Skeletal muscle tissue (tissue), 4 donors: Measurements from ENCODE around the gene TTC38. TPM values are rescaled to one million over a fixed set of nuclear protein-coding genes. Genes with fewer than 3 reads are reported as not detected.

Experiments
- H3K27ac ChIP-seq: one replicate; pipeline ENCODE4 v1.7.0; 2013; ENCODE audit warnings: mild to moderate bottlenecking, low read depth, low read length, inconsistent platforms
- H3K27me3 ChIP-seq, 3 donors: one replicate each; pipeline ENCODE4 v1.7.0; 2013; ENCODE audit warnings: low read length in 3 of 3; ENCODE audit not compliant: control insufficient read depth in 3 of 3, insufficient read depth in 3 of 3
- H3K36me3 ChIP-seq, 3 donors: one replicate each; pipeline ENCODE4 v1.7.0; 2013; ENCODE audit warnings: low read length in 3 of 3; ENCODE audit not compliant: control insufficient read depth in 3 of 3, insufficient read depth in 3 of 3
- H3K4me1 ChIP-seq, 3 donors: one replicate each; pipeline ENCODE4 v1.7.0; 2013; ENCODE audit warnings: low read length in 3 of 3, mild to moderate bottlenecking in 3 of 3; ENCODE audit not compliant: control insufficient read depth in 3 of 3, insufficient read depth in 3 of 3
- H3K4me3 ChIP-seq, 3 donors: one replicate each; pipeline ENCODE4 v1.7.0; 2013; ENCODE audit warnings: low read length in 3 of 3
- H3K9ac ChIP-seq, 3 donors: one replicate each; pipeline ENCODE4 v1.7.0; 2013; ENCODE audit warnings: low read length in 3 of 3, mild to moderate bottlenecking in 3 of 3, moderate library complexity in 2 of 3, low read depth in 1 of 3
- H3K9me3 ChIP-seq, 3 donors: one replicate each; pipeline ENCODE4 v1.7.0; 2013; ENCODE audit warnings: low read length in 3 of 3; ENCODE audit not compliant: control insufficient read depth in 3 of 3
- total RNA-seq: library from RNA; depleted of rRNA; stranded (reverse); fragments of >200 nt; gene quantifications from one replicate; pipeline ENCODE4 v1.2.3, GENCODE V29; 2014
- donor health status: Osteomylitis.

TTC38 gene
- total RNA-seq, 1 donor from 2014 or later, result 18.3 TPM

GRCh38 chr22:46292173-46292572, 24.4 kb downstream of the TTC38 start:
- Histone ChIP-seq H3K27ac (peak overlapping the region; percentile 34), H3K36me3 (peaks cover 28 to 31% (median 30%) of the 10 kb centered on the region in 3 donors), H3K9me3 (no peaks in the 10 kb centered on the region), H3K4me3 (no peak overlapping the region), H3K27me3 (no peaks in the 10 kb centered on the region), H3K4me1 (peaks cover 18 to 55% (median 42%) of the 10 kb centered on the region in 3 donors), H3K9ac (no peak overlapping the region)

GRCh38 chr22:46292732-46293131, 24.9 kb downstream of the TTC38 start:
- Histone ChIP-seq H3K9ac (no peak overlapping the region), H3K27ac (peak overlapping the region; percentile 34), H3K4me3 (no peak overlapping the region), H3K9me3 (no peaks in the 10 kb centered on the region), H3K36me3 (peaks cover 26 to 28% (median 26%) of the 10 kb centered on the region in 3 donors), H3K27me3 (no peaks in the 10 kb centered on the region), H3K4me1 (peaks cover 22 to 52% (median 45%) of the 10 kb centered on the region in 3 donors)

GRCh38 chr22:46293577-46294260, 25.9 kb downstream of the TTC38 start:
- Histone ChIP-seq H3K27me3 (no peaks in the 10 kb centered on the region), H3K4me3 (no peak overlapping the region), H3K27ac (peak overlapping the region; percentile 34), H3K9ac (no peak overlapping the region), H3K4me1 (peaks cover 22 to 49% (median 45%) of the 10 kb centered on the region in 3 donors), H3K36me3 (peaks cover 22 to 26% (median 26%) of the 10 kb centered on the region in 3 donors), H3K9me3 (no peaks in the 10 kb centered on the region)

- H3K27ac ChIP-seq, result no peak overlapping the region
- H3K27me3 ChIP-seq, result no peaks in the 10 kb centered on the region
- H3K9ac ChIP-seq, result no peak overlapping the region
- peaks cover 18 to 21% (median 21%) of the 10 kb centered on the region in 3 donors for H3K36me3 ChIP-seq
- H3K9me3 ChIP-seq, result no peaks in the 10 kb centered on the region
- peaks cover 22 to 41% (median 40%) of the 10 kb centered on the region in 3 donors for H3K4me1 ChIP-seq
- no peak overlapping the region for H3K4me3 ChIP-seq
Observed at GRCh38 chr22:46294784-46295183, 27.0 kb downstream of the TTC38 start.

GRCh38 chr22:46295277-46295971, 27.6 kb downstream of the TTC38 start:
- Histone ChIP-seq H3K4me1 (peaks cover 19 to 35% (median 33%) of the 10 kb centered on the region in 3 donors), H3K27me3 (no peaks in the 10 kb centered on the region), H3K9ac (peak overlapping the region; percentile 88 to 93 (median 93)), H3K27ac (peak overlapping the region; percentile 86), H3K9me3 (no peaks in the 10 kb centered on the region), H3K4me3 (peak overlapping the region in 2 of 3 donors; percentile 82 to 83), H3K36me3 (peaks cover 14 to 20% (median 19%) of the 10 kb centered on the region in 3 donors)

- peaks cover 19 to 26% (median 22%) of the 10 kb centered on the region in 3 donors for H3K4me1 ChIP-seq
- H3K27ac ChIP-seq, result peak within 1 kb of the TSS; percentile 86
- peak within 1 kb of the TSS; percentile 81 to 83 (median 82) for H3K4me3 ChIP-seq
- H3K36me3 ChIP-seq, result peaks cover 14 to 20% (median 16%) of the 10 kb centered on the region in 3 donors
- no peaks in the 10 kb centered on the region for H3K9me3 ChIP-seq
- H3K27me3 ChIP-seq, result no peaks in the 10 kb centered on the region
- H3K9ac ChIP-seq, result peak within 1 kb of the TSS; percentile 88 to 93 (median 93)
Observed at GRCh38 chr22:46296257-46297150, 28.7 kb downstream of the TTC38 start, which contains the start of gene GTSE1. Gene GTSE1 (plus strand): TSS chr22:46296870. CDS start chr22:46297401, 531 bp downstream.

- peaks cover 18 to 26% (median 19%) of the 10 kb centered on the region in 3 donors for H3K4me1 ChIP-seq
- no peaks in the 10 kb centered on the region for H3K9me3 ChIP-seq
- no peak overlapping the region for H3K27ac ChIP-seq
- H3K4me3 ChIP-seq, result peak overlapping the region; percentile 56 to 82 (median 63)
- H3K9ac ChIP-seq, result peak overlapping the region; percentile 20 to 93 (median 45)
- no peaks in the 10 kb centered on the region for H3K27me3 ChIP-seq
- peaks cover 10 to 14% (median 11%) of the 10 kb centered on the region in 3 donors for H3K36me3 ChIP-seq
Observed at GRCh38 chr22:46297151-46297812, 29.5 kb downstream of the TTC38 start.

GRCh38 chr22:46299101-46299500, 31.3 kb downstream of the TTC38 start:
- Histone ChIP-seq H3K4me1 (peaks cover 18 to 22% (median 19%) of the 10 kb centered on the region in 3 donors), H3K36me3 (no peaks in the 10 kb centered on the region), H3K27ac (no peak overlapping the region), H3K4me3 (no peak overlapping the region), H3K9me3 (no peaks in the 10 kb centered on the region), H3K9ac (no peak overlapping the region), H3K27me3 (no peaks in the 10 kb centered on the region)

GRCh38 chr22:46300491-46300890, 32.7 kb downstream of the TTC38 start:
- H3K36me3 ChIP-seq, result no peaks in the 10 kb centered on the region
- no peaks in the 10 kb centered on the region for H3K27me3 ChIP-seq
- H3K4me1 ChIP-seq, result peaks cover 15 to 18% (median 17%) of the 10 kb centered on the region in 3 donors
- no peak overlapping the region for H3K9ac ChIP-seq
- H3K9me3 ChIP-seq, result no peaks in the 10 kb centered on the region
- no peak overlapping the region for H3K4me3 ChIP-seq
- H3K27ac ChIP-seq, result no peak overlapping the region
